HL-60 (cell line): ENCODE data around the gene HOXD13.

ENCODE experiments used
- DNase-seq, 2 experiments: peaks; one replicate each; pipeline ENCODE4 v3.0.0-alpha.2; 2010 to 2020; ENCODE audit warnings: low read depth in 1 of 2, low spot score in 1 of 2
- H3K27ac ChIP-seq: fragments of 250-450 bp; sonication (Bioruptor Pico); replicated peaks from 2 replicates; pipeline ENCODE4 v1.5.1; 2020; ENCODE audit warnings: mild to moderate bottlenecking, moderate library complexity
- H3K27me3 ChIP-seq: fragments of 250-450 bp; sonication (Bioruptor Pico); 2 replicates; pipeline ENCODE4 v1.5.1; 2021; ENCODE audit warnings: mild to moderate bottlenecking, moderate library complexity; ENCODE audit not compliant: insufficient read depth, poor library complexity, severe bottlenecking
- H3K4me3 ChIP-seq: replicated peaks from 2 replicates; pipeline ENCODE4 v1.5.1; 2011; ENCODE audit warnings: mild to moderate bottlenecking, control low read depth, low read length; ENCODE audit not compliant: insufficient read depth
- GABPA ChIP-seq: IDR thresholded peaks from 2 replicates; pipeline ENCODE4 v1.6.1; 2012; ENCODE audit warnings: low read depth
- POLR2AphosphoS5 ChIP-seq: IDR thresholded peaks from 2 replicates; pipeline ENCODE4 v1.6.1; 2012; ENCODE audit warnings: low read depth
- SPI1 ChIP-seq: IDR thresholded peaks from 2 replicates; pipeline ENCODE4 v1.6.1; 2012; ENCODE audit warnings: low read depth, mild to moderate bottlenecking, borderline replicate concordance
- TF ChIP-seq, protein P1 (sequence below): IDR thresholded peaks from one replicate; pipeline ENCODE4 v1.5.1; 2011; ENCODE audit warnings: low read length, control low read depth, inconsistent platforms; ENCODE audit not compliant: insufficient read depth
- TF ChIP-seq, protein P2 (sequence below): IDR thresholded peaks from 2 replicates; pipeline ENCODE4 v1.6.1; 2012; ENCODE audit warnings: low read depth; ENCODE audit not compliant: insufficient replicate concordance

HOXD13 gene

DNA sequence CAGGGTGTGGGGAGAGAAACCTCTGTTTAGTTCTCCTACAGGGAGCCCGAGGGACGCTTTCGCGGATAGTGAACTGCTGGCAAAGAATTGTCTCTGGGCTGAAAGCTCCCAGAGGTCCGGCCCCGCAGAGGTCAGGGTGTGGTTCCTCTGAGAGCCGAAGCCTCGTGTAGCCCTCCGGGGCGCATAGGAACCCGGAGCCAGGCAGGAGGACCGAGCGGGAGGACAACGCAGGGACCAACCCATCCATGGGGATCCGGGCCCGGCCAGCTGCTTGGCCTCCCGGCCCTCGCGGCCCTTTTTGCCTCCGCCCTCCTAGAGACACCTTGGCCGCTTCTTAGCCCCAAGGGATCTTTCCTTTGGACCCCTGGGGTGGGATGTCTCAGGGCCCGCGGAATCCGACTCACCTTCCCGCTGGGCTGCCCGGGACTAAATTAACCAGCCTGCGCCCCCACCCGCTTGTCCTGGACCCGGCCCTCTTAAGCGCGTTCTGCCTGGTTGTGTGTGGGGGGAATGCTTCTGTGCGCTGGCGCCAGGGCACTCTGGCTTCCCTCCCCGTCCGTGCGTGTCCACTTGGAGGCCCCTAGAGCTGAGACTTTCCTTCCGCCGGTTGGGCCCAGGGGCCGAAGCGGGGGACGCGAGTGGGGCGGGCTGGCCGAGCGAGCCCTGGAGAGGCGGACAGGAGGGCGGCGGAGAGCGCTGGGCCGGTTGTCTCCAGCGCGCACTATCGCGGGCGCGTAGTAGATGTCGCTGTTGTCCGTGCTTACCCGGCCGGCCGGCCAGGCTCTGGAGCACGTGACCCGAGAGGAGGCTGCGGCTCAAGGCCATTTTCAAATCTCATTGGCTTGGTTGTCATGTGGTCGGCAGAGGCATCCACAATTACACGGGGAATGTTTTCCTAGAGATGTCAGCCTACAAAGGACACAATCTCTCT, 23.6 kb downstream of the HOXD13 start, which contains the start of gene HOXD10:
Gene HOXD10, plus strand, starts transcription at position 896 of the 931 bp plus-strand sequence. CDS start 56 bp downstream, outside the sequence.
- no peak for DNase-seq
- TF ChIP-seq, protein P1, sequence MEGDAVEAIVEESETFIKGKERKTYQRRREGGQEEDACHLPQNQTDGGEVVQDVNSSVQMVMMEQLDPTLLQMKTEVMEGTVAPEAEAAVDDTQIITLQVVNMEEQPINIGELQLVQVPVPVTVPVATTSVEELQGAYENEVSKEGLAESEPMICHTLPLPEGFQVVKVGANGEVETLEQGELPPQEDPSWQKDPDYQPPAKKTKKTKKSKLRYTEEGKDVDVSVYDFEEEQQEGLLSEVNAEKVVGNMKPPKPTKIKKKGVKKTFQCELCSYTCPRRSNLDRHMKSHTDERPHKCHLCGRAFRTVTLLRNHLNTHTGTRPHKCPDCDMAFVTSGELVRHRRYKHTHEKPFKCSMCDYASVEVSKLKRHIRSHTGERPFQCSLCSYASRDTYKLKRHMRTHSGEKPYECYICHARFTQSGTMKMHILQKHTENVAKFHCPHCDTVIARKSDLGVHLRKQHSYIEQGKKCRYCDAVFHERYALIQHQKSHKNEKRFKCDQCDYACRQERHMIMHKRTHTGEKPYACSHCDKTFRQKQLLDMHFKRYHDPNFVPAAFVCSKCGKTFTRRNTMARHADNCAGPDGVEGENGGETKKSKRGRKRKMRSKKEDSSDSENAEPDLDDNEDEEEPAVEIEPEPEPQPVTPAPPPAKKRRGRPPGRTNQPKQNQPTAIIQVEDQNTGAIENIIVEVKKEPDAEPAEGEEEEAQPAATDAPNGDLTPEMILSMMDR: no peak
- TF ChIP-seq, protein P2, sequence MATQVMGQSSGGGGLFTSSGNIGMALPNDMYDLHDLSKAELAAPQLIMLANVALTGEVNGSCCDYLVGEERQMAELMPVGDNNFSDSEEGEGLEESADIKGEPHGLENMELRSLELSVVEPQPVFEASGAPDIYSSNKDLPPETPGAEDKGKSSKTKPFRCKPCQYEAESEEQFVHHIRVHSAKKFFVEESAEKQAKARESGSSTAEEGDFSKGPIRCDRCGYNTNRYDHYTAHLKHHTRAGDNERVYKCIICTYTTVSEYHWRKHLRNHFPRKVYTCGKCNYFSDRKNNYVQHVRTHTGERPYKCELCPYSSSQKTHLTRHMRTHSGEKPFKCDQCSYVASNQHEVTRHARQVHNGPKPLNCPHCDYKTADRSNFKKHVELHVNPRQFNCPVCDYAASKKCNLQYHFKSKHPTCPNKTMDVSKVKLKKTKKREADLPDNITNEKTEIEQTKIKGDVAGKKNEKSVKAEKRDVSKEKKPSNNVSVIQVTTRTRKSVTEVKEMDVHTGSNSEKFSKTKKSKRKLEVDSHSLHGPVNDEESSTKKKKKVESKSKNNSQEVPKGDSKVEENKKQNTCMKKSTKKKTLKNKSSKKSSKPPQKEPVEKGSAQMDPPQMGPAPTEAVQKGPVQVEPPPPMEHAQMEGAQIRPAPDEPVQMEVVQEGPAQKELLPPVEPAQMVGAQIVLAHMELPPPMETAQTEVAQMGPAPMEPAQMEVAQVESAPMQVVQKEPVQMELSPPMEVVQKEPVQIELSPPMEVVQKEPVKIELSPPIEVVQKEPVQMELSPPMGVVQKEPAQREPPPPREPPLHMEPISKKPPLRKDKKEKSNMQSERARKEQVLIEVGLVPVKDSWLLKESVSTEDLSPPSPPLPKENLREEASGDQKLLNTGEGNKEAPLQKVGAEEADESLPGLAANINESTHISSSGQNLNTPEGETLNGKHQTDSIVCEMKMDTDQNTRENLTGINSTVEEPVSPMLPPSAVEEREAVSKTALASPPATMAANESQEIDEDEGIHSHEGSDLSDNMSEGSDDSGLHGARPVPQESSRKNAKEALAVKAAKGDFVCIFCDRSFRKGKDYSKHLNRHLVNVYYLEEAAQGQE: no peak
- TF ChIP-seq GABPA (no peak), SPI1 (no peak), POLR2AphosphoS5 (no peak)
- Histone ChIP-seq H3K27me3 (peaks cover 90% of the 10 kb centered on the region), H3K27ac (no peak within 1 kb of the TSS), H3K4me3 (no peak within 1 kb of the TSS)

DNA sequence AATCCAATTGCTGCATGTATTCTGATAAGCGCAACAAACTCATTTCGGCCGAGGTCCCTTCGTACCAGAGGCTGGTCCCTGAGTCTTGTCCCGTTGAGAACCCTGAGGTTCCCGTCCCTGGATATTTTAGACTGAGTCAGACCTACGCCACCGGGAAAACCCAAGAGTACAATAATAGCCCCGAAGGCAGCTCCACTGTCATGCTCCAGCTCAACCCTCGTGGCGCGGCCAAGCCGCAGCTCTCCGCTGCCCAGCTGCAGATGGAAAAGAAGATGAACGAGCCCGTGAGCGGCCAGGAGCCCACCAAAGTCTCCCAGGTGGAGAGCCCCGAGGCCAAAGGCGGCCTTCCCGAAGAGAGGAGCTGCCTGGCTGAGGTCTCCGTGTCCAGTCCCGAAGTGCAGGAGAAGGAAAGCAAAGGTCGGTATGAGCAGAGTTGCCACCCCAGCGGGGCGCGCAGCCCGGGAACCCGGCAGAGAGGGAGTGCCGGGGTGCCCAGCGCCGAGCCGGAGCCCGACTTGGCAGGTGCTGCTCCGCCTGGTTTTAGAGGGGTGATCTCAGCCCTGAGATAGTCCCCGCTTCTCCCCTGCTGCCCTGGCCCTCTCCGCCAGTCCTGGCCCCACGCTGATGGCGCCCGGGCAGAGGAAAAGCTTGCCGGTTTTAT, 24.8 kb downstream of the HOXD13 start:
- Histone ChIP-seq H3K27ac (no peak overlapping the region), H3K27me3 (peaks cover 93% of the 10 kb centered on the region), H3K4me3 (no peak overlapping the region)
- DNase-seq: no peak
- TF ChIP-seq GABPA: no peak
- TF ChIP-seq POLR2AphosphoS5: no peak
- TF ChIP-seq, protein P1: no peak
- TF ChIP-seq, protein P2: no peak
- TF ChIP-seq SPI1: no peak

DNA sequence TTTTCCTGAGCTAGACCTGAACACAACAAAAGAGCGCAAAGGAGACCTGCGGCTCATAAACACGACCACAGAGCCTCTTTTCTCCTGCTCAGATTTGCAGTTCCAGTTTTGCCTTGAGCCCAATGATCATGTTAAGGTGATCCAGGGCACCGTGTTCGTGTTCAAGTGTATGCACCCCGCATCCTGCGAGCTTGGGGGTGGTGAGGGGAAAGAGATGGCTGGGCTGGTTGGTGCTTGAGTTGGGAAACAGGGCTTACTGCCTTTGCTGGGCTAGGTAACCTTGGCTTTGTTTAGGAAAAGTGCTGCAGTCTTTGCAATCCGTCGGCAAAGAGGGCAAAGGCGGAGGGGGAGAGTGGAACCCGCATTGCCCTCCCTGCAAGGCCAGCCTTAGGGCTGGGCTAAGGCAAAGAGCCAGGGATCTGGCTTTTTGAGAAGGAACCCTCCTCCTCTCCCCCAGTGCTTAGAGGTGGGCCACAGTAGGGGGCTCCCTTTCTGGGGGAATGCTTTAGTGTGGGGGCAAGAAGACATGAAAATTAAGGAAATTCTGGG, 25.4 kb downstream of the HOXD13 start:
- no peak for TF ChIP-seq GABPA
- peaks cover 93% of the 10 kb centered on the region for H3K27me3 ChIP-seq
- no peak for DNase-seq
- H3K4me3 ChIP-seq: no peak overlapping the region
- H3K27ac ChIP-seq: no peak overlapping the region
